GM18867 (cell line): Measurements from ENCODE around the gene PKMYT1.
"Not testable (repeated sequence)": the region's sequence is repeated elsewhere in the genome, so short reads cannot be mapped to it uniquely, and the experiment has no call there.

Experiments
- ATAC-seq: cut with Tn5 transposase; IDR thresholded peaks from one replicate; pipeline ENCODE4 v1.9.1; 2021; ENCODE audit warnings: mild to moderate bottlenecking, moderate library complexity; ENCODE audit not compliant: unreplicated experiment

PKMYT1 gene

GRCh38 chr16:2963074-2963722, 17.0 kb downstream of the PKMYT1 start:
- no peak for ATAC-seq

GRCh38 chr16:2962334-2963073, 17.7 kb downstream of the PKMYT1 start:
- no peak for ATAC-seq

DNA sequence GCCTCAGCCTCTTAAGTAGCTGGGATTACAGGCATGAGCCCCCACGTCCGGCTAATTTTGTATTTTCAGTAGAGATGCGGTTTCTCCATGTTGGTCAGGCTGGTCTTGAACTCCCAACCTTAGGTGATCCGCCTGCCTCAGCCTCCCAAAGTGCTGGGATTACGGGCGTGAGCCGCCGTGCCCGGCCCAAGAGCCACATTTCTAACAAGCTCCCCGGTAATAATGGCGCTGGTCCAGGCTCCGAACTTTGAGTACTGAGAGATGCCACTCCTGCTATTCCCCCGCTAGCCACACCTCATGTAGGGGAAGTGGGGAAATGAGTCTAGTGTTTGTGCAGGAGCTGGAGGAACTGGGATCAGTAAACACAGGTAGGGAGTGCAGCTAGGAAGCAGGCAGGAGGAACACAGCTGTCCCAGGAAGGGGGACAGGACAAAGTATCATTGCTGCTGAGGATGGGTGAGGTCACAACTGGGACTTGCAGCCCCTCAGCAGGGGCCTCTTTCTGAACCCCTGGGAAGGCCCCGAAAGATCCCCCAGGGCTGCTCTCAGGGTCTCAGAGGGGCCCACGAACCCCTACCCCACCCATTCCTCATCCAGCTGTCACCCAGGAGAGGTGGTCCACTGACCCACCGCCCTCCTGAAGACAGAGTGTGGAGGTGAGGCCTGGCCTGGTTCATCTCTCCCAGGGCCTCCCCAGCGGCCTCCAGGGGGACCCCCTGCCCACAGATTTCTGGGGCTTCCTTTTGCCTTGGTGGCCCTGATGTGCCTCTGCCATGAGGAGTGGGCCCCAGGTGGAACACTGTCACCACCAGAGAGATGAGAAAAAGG, 19.8 kb downstream of the PKMYT1 start:
- no peak for ATAC-seq

GRCh38 chr16:2959206-2959605, 21.0 kb downstream of the PKMYT1 start:
- no peak for ATAC-seq

DNA sequence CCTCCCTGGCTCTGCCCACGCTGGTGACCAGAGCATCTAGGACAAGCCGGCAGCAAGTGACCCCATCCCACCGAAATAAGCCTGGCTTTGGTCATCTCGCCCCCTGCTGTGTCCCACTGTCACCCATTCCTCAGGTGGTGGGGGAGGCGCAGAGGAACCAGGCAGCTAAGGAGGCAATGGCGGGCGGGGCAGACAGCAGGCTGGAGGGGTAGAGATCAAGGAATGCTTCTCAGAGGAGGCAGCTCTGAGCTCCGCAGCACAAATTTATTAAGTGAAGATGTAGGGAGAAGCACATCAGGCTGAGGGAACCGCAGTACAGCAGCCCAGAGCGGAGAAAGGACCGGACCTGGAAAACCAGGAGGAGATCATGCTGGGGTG, 23.7 kb downstream of the PKMYT1 start:
- no peak for ATAC-seq

DNA sequence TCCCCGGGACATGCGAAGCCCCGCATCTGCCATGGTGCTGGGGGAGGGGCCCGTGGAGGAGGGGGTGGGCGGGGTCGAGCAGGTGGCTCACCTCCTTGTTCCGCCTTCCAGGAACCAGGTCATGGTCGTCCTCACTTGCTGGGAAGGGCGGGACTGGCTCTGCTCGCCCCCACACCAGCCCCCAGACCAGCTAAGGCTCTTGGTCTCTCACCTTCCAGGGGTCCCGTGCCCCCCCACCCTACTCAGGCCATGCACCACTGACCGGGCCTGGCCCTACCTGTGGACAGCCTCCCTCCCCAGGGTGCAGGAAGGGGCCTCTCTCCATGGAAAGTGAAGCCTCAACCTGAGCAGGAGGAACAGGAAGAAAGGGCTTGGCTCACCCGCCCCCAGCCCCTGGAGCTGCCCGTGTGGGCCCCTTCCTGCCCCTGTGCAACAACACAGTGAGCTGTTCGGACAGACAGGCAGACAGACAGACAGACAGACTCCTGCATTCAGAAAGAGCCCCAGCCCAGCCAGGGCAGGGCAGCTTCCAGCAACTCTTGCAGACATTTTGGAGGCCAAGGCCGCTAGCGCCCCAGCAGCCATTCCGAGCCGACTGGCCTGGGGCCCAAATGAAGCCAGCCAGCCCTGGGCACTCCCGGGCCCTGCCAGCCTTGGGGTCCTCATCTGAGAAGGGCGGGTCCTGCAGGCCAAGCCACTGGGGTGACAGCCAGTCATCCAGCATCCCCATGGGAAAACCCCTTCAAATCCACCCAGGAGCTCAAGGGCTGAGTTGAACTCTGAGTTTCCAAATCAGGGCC, 24.3 kb downstream of the PKMYT1 start:
- ATAC-seq, result no peak

DNA sequence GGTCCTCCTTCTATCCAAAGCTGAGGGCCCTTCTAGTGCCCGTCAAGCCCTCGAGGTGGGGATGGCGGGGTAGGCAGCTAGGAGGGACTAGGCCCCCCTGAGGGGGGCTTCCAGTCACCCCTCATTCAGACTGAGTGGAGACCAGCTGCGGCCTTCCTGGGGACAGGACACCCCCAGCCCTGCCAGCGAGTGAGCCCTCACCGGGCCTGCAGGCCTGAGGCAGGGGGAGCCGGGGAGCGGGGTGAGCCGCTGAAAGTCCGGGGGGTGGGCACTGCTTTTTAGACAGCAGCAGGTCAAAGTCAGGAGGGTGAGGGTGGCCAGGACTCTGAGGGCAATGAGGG, 24.8 kb downstream of the PKMYT1 start:
- ATAC-seq, result no peak

GRCh38 chr16:2954656-2955381, 25.4 kb downstream of the PKMYT1 start:
- ATAC-seq, result no peak

DNA sequence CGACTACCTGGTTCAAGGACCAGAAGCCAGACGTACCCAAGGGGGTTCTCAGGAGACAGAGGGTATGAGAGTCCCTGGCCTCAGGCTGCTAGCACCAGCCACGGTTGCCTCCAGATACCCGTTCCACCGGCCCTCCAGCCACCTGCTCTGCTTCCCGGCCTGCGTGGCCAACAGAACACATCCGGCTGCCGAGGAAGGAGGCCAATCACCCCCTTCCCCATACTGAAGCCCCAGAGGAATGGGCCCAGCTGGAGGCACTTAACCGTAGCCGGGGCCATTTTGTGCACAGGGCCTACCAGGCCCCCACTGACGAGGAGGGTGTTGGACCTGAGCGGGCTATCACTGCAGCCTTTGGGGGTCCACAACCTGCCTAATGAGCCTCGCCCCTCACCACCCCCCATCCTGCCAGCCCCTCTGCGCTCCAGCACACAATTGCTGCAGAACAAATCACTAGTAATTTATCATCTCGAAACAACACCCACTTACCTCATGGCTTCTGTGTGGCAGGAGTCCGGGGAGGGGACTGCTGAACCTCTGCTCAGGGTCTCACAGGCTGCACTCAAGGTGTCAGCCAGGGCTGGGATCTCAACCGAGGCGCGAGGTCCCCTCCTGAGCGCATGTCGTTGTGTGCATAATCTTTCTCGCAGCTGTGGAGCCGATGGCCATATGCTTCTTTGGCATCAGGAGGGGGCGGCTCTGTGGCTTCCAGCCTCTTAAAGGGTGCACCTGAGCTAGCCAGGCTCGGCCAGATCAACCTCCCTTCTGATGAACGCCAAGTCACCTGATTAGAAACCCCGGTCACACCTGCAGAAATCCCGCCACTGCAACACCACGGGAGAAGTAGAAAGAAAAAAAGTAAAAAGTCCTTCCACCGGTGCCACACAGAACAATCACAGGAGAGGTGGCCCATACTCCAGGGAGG, 26.3 kb downstream of the PKMYT1 start:
- no peak for ATAC-seq

DNA sequence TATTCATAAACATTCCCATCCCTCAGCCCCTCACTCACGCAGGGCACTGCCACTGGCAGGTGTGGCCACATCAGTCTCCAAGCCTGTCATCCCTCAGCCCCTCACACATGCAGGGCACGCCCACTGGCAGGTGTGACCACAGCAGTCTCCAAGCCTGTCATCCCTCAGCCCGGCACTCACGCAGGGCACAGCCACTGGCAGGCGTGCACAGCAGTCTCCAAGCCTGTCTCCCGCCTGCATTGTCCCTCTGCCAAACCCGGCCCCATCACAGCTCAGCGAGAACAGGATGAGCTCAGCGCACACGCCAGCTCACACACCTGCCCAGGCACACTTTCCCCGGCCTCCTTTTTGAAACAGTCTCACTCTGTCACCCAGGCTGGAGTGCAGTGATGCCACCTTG, 27.6 kb downstream of the PKMYT1 start:
- no peak for ATAC-seq

DNA sequence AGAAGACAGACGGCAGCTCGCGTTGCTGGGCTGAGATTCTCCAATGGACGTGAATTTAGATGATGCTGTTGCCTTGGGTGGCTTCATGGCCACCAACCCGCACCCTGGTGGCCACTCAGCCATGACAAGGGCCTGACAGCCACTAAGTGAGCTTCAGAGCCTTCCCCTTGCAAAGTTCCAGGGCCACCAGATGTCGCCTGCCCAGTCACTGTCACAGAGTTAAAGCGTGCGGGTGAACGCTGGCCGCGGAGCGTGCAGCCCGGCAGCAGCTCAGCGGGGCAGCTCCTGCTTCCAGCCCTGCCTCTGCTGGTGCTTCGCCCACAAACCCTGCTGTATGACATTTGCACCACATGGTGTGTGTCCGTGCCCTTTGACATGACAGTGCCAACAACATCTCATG, 29.5 kb downstream of the PKMYT1 start:
- no peak for ATAC-seq

GRCh38 chr16:2950353-2950724, 29.9 kb downstream of the PKMYT1 start:
- ATAC-seq, result no peak

DNA sequence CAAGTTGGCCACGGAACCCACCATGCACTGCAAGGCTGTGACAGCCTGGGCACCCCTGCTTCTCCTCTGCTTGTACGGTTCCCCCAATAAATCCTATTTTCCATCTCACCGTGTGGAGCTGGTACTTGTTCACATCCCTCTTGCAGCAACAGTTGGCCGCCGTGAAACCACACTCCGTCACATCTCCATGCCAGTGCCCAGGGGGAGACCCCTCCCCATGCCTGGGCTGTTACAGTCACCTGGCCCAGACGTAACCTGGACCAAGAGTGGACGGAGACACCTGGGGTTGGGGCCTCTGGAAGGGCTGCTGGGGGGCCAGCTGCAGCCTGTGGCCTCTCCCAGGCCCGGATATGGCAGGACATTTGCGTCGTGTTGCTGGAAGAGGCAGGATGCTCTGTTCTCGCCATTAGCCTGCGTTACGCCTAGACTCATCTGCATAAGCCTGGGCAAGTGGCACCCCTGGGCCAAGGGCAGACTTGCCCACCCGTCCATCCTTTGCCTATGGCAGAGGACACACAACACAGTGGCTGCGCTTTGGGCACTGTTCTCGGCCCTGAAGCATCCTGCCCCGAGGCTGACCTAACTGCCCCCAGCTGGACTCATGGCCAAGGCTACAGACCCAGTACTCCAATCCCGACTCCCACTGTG, 30.4 kb downstream of the PKMYT1 start:
- no peak for ATAC-seq

DNA sequence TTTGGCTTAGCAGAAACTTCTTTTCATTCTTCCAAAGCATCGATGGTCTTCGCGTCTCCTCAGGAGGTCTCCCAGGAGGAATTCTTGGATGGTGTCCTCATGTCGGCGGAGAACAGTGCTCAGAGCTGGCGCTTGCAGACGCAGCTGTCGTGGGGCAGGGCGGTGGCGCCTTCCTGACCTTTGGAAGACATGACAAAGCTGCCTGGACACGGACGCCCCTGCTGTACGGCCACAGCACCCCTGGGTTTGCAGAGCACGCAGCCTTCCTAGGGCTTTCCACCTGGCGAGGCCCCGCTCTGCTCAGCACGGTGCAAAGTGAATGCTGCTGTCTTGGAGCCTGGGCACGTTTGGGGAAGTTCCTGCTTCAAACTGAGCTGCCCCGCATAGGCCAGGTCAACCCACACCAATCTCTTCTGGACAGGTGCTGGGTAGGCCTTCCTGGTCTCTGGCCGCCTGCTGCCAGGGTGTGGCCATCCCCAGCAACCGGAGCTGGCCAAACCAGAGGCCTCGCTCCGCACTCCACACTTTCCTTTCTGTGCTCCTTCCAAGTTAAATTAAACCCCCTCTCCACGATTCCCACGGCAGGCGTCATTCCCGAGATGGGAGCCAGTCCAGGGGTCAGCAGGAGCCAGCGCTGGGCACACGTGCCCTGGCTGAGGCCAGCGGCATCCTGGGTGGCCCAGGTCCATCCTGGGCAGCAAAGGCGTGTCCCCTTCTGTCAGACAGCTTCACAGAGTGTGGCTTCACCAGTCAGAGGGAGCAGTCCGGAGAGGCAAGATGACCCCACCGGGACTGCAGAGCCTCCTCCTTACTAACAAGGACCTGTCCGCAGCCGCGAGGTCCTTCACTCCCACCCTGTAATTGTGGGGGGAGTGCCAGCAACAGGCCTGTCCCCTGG, 31.2 kb downstream of the PKMYT1 start:
- no peak for ATAC-seq

DNA sequence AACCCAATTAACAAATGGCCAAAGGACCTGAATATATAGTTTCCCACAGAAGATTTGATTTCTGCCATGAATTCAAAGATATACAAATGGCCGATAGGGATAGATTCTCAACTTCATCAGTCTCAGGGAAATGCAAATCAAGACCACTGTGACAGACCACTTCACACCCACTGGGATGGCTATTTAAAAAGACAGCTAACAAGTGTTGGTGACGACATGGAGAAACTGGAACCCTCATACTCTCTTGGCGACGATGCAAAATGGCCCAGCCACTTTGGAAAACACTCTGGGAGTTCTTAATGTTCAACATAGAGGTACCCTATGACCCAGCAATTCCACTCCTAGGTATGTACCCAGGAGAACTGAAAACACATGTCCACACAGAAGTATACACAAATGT, 33.6 kb downstream of the PKMYT1 start:
- no peak for ATAC-seq

DNA sequence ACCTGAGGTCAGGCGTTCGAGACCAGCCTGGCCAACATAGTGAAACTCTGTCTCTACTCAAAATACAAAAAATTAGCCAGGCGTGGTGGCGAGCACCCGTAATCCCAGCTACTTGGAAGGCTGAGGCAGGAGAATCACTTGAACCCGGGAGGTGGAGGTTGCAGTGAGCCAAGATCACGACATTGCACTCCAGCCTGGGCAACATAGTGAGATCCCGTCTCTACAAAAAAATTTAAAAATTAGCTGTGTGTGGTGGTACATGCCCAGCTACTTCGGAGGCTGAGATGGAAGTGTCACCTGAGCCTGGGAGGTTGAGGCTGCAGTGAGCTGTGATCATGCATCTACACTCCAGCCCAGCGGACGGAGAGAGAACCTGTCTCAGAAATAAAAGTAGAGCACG, 36.5 kb downstream of the PKMYT1 start:
- not testable (repeated sequence) for ATAC-seq

- no peak for ATAC-seq
Observed at GRCh38 chr16:2942045-2942444, 38.2 kb downstream of the PKMYT1 start.

DNA sequence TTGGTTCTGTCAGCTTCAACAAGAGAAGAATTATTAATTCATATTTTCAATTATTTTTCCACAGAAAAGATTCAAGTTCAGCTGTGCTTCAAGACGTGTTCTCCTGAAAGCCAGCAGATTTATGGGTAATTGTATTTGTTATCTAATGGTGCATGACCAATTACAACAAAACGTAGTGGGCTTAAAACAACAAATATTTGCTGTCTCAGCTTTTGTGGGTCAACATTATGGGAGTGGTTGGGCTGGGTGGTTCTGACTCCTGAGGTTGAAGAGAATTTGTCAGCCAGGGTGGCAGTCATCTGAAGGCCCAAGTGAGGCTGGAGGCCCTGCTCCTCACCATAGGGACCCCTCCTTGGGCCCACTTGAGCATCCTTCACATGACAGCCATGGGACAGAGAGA, 40.3 kb downstream of the PKMYT1 start:
- ATAC-seq, result no peak
